Measurements from ENCODE around the gene DDX24.

- TF ChIP-seq CTCF (optimal IDR thresholded peaks at IDR 0.05 in 1 of 3, IDR thresholded peaks at IDR 0.05 in 1 of 3, conservative IDR thresholded peaks at IDR 0.05 in 1 of 3; ENCODE audit: extremely low read depth in 1 of 3, insufficient read depth in 2 of 3, low read length in 3 of 3) (no peak), EZH2 (IDR thresholded peaks at IDR 0.05; ENCODE audit: low read length) (no peak)
These were observed 22.3 kb downstream of the DDX24 start for GRCh38 chr14:94058674-94059138.

Data from keratinocyte (primary cell).